LoVo (cell line): ENCODE measurements around the gene MINPP1.
A peak's percentile ranks its signal among the peaks of the same experiment; 100 is the strongest.
"Not testable (repeated sequence)": the region's sequence is repeated elsewhere in the genome, so short reads cannot be mapped to it uniquely, and the experiment has no call there.

Source experiments
- DNase-seq: peaks from one replicate; pipeline ENCODE4 v3.0.0-alpha.2; 2016; ENCODE audit warnings: low spot score

The MINPP1 gene

DNA sequence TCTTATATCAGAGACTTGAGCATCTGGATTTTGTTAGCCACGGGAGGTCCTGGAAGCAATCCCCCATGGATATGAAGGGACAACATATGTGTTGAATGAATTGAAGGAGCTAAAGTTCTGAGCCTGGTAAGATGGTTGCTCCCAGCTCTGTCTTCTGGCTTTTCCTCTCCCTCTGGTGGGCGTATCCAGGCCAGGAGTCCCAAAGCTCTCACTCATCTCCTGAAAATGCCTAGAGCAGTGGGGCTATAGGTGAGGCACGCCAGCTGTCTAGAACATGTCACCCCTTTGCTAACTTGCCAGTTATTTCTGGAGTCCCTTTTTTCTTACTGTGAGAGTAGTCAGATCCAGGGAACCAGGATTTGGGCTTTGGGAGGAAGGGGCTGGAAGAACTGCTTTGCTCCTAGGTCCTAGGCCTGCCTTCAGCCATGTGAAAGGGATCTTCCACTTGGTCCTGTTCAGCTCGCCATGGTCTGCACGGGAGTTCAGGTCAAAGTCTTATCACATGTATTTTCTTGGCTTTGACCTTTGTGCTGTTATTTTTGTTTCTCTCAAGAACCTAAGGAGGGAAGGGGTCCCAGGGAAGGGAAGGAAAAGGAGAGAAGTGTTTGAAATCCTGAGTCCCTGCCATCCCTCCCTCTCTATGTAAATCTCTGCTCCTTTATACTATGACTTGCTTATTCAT lies 73.6 kb downstream of the MINPP1 start:
- no peak for DNase-seq

DNA sequence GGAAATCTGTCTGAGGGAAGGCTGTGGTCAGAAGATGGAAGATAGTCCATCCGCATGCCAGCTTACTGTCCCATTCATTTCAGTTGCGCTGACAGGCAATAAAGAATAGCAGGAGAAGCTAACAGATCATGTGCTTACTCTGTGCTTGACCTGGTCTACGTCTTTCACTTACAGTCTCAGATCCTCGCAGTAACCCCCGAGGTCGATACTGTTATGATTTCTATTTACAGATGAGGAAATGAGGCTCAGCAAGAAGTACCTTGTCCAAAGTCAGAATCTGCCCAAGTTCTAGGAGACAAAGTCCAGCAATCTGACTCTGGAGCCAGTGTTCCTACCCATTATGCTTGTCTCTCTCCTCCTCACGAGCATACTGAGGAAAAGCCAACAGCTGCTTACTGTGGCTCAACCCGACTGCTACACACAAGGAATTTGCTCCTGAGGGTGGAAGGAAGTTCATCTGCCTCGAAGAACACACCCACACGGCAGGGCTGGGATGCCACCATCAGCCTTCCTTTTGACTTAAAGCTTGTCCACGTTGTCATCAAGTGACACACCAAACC lies 74.2 kb downstream of the MINPP1 start:
- no peak for DNase-seq

DNA sequence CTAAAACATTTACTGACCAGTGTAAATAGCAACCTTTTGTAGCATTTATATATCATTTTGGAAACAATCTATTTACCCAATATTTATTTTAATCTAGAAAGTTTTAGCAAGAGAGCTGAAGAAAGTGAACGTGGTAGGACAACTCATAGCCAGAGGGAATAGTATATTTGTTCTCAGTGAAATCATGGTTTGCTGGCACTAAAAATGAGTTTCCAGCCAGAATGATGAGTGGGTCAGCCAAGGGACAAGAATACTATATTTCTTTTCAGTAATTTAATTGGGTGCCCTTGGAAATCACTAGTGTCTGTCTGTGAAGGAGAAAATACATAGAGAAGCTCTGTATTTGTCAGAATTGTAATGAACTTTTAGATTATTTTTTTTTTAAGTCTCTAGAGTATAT lies 74.9 kb downstream of the MINPP1 start:
- DNase-seq, result no peak

DNA sequence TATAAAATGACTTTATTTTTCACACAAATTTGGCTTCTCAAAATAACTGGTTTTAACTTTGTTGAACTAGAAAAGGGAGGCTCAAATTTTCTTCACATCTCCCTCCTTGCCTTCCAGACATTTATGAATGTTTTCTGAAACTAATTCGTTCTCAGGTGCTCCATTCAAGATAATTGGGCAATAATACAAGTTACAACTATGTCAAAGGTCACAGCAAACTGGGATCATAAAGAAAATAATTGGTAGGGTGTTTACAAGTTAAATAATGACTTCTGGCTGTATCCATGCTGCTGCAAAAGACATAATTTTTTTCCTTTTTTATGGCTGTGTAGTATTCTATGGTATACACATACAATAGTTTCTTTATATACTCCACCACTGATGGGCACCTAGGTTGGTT lies 75.3 kb downstream of the MINPP1 start:
- no peak for DNase-seq

DNA sequence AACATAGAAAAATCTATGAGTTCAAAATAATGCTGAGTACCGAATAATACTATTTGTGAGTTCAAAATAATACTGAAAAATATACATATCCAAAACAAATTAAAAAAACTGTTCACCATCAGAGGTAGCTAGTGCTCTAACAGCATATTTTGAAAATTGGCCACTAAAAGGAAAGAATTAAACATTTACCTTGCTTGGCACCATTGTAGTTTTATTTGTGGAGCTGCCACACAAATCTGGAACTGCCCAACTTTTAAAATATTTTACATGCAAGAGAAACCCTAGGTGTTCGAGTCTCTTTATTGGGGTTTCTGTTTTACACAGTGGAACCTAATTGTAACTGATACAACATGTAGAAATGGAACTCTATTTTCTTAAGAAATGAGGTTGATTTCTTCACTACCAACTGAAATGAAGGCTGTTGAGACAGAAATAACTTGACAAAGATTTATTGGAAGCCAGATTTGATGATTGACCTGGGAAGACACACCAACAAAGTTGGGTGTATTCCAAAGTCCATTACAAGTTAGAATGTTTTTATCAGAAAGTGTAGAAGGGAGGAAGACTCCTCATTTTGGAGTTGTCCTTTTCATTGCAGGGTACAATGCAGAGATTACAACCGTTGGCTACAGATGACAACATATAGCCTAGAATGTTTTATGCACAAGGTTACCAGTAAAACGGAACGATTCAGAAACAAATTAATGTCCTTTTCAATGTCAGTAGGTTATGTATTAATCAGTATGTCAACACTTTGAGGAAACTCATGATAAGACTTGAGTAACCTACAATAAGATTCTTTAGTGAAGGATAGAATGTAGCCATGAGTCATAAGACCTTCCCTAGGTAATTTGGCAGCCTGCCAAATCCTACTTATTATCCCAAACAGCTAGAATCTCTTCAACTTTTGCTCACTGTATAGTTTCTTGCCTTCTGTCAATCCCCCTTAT lies 81.1 kb downstream of the MINPP1 start:
- DNase-seq, result peak; percentile 86

DNA sequence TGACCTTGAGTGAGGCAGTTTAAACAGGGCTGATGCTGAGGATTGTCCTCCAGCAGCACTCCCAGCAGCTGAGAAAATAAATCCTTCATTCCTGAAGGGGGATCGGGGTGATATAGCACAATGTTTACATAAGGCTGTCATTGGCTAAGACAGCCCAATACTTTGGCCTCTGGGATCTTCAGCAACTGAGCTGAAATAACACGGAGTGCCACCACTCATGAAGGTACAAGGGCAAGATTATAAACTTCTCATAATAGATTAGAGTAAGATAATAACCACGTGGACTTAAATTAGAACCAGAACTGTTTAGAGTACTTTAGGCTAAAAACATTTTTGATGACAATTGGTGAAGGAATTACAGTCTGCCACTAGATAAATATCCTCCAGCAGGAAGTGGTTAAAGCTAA lies 85.0 kb downstream of the MINPP1 start:
- no peak for DNase-seq

DNA sequence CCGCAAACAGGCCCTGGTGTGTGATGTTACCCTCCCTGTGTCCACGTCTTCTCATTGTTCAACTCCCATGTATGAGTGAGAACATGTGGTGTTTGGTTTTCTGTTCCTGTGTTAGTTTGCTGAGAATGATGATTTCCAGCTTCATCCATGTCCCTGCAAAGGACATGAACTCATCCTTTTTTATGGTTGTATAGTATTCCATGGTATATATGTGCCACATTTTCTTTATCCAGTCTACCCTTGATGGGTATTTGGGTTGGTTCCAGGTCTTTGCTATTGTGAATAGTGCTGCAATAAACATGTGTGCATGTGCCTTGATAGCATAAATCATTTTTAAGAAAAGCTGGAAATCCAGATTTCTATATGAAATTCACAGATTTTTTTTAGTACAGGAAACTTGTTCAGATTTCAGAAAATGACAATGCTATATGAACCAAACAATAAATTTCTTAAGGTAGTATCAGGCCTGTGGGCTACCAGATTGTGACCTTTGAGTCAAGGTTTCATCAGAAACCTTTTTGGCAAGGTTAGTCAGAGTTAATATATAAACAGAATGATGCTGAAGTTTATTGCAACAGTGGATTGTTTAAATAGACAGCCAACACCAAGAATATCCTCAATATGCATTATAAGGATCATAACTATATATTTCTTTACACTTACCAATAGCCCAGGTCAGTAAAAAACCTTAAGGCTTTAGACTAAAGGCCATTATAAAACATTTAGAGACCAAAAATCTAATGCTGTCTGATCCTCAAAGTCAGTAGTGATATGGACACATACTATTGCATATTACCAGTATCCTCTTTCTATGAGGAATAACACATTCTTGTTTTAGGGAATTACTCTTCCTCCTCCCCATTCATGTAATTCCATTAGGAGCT lies 86.3 kb downstream of the MINPP1 start:
- peak; percentile 56 for DNase-seq

DNA sequence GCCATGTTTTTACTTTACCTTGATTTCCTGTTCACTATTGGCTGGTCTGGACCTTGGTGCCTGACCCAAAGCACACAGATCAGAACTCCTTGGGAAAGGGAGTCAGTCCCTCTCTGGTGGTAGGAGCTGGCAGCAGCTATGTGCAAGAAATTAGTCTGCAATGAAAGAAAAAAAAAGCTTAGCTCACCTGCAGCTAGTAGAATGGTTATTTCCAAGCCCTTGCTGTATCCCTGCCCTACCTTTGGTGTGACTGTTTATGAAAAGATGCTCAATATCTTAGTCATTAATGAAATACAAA lies 86.8 kb downstream of the MINPP1 start:
- no peak for DNase-seq

DNA sequence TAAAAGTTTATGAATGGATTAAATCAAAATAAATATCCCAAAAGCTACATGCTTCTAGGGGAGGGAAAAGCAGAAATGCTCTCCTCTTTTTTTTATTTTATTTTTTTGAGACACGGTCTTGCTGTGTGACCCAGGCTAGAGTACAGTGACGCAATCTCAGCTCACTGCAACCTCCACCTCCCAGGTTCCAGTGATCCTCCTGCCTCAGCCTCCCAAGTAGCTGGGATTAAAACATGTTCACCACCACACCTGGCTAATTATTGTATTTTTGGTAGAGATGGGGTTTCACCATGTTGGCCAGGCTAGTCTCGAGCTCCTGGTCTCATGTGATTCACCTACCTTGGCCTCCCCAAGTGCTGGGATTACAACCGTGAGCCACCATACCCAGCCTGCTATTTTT lies 88.2 kb downstream of the MINPP1 start:
- DNase-seq, result not testable (repeated sequence)

DNA sequence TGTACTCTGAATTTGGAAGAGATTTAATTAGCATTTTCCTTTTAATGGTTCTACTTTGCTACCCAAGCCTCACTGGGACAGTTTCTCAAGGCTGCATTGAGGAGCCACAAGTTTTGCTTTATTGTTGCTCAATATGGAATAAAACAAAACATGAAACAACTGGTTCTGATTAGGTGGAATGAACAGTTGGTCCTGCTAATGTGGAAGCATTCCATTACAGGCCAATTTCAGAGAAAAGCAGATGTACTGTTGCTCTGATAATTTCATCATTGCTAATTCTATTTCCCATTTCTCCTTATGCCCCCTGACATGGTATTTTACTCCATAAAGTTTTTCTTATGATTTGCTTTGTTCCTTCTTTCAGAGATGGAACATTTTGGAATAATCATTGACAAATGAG lies 89.0 kb downstream of the MINPP1 start:
- no peak for DNase-seq

DNA sequence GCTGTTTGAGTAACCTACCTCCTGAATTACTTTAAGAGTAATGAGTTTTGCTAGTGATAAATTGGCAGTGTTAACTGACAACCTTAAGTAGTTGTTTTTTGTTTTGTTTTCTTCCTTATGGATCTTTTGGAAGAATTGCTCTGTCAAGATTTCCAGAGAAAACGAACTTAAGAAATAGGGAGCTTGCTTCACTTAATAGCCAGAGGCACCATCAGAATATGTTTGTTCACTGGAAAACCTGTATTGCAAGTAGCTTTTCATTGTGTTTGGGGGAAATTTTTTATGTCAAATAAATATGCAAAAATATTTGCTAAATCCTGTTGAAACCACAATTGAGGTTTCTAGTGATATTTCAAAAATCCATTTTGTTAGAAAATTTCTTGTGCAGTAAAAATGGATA lies 89.5 kb downstream of the MINPP1 start:
- no peak for DNase-seq

DNA sequence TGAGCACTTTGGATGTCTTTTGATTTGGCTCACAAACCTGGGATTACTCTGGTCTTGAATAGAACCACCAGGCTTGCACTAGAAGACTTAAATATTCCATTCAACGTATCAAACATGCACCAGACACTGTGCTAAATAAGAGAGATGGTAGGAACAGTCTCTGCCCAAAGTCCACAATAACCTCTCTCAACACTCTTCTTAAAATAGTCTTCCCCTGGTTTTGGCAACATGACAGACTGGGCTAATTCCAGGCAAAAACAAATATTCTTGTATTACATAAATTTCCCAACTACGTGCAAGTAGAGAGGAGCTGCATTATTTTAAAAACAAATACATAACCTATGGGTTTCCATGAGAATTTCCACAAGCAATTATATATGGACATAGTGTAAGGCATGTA lies 90.2 kb downstream of the MINPP1 start:
- no peak for DNase-seq

DNA sequence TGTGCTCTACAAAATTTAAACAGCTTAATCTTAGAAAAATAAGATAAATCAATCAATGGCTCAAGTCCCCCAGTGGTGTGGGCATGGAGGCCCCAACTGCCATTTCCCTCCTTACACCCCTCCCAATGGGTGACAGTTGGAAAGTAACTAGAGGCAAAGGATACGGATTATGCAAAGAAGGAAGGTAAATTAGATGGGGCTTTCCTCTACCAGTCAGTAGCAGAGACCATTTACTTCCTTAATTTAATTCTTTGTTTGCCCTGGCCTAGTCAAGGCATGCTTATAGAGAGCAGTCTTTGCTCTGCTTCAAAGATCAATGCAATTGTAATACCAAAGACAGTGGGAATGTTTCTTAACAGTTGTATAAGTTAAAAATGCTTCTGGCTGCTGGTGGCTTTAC lies 91.7 kb downstream of the MINPP1 start:
- no peak for DNase-seq

DNA sequence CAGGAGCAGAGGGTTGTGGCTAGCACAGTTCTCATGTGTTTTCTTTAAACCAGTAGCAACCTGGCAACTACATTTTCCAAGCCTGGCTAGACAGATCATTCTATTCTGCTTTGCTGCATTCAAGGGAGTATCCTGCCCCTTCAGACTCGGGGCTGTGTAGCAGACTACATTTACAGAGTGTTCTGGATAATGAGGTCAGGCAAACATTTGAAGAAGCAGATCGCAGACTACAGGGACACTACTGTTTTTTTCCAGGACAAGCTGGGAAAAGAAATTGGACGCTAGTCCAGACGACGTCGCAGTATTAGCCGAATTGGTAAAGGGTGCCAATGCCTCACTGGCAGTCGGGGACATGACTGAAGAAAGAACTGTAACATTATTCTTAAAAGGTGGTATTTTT lies 94.0 kb downstream of the MINPP1 start:
- DNase-seq, result no peak

DNA sequence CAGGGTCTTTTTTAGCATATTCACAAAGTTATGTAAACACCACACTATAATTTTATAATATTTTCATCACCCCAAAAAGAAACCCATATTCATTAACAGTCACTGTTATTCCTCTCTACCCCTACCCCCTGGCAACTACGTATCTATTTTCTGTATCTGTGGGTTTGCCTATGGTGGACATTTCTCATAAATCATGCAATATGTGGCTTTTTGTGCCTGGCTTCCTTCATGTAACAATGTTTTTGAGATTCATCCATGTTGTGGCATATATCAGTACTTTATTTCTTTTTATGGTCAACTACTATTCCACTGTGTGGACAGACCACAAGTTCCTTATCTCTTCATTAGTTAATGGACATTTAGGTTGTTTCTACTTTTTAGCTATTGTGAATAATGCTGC lies 95.9 kb downstream of the MINPP1 start:
- DNase-seq, result no peak
